Smooth muscle cell of the brain vasculature (primary cell): ENCODE data around the gene RABEP2.
"Not testable (repeated sequence)": the region's sequence is repeated elsewhere in the genome, so short reads cannot be mapped to it uniquely, and the experiment has no call there.

ENCODE experiments used
- DNase-seq: peaks from one replicate; pipeline ENCODE4 v3.0.0-alpha.2; 2012; ENCODE audit warnings: low read depth, low spot score

RABEP2 gene

DNA sequence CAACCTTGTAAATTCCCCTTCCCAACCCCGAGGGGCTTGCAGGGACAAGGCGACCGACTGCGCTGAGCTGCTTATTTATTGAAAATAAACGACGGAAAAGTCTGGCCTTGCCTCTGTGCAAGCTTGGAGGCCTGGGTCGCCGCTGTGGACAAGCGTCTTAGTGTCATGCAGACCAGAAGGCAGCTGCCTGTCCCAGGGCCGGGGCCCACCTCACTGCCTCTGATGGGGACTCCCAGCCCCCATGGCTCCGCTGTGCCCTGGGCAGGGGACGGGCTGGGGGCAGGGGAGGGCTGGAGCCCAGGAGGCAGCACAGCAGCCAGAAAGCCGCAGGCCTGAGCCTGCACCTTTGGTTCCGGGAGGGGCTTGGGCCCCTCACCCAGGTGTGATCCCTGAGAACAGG is 20.7 kb downstream of the RABEP2 start:
- no peak for DNase-seq

GRCh38 chr16:28903344-28904042 is 21.5 kb downstream of the RABEP2 start:
- no peak for DNase-seq

DNA sequence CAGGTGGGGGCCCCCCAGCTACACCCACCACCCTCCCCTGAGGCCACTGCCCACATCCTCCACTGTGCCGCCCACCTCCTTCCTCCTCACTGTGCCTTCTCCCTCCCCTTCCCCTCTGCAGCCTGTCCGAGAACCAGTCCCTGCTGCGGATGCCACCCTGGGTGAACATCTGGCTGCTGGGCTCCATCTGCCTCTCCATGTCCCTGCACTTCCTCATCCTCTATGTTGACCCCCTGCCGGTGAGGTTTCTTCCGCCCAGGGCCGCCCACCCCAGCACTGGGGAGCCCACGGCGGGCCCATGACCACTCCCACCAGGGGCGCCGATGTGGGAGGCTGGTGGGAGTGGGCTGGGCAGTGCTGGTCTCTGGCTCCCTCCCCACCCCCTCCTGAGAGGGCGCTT is 22.1 kb downstream of the RABEP2 start:
- no peak for DNase-seq

DNA sequence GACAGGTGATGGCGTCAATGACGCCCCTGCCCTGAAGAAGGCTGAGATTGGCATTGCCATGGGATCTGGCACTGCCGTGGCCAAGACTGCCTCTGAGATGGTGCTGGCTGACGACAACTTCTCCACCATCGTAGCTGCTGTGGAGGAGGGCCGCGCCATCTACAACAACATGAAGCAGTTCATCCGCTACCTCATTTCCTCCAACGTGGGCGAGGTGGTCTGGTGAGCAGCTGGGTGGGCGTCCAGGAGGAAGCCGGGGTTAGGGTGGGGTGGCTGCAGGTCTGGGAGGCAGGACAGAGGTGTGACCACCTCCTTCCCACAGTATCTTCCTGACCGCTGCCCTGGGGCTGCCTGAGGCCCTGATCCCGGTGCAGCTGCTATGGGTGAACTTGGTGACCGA is 23.2 kb downstream of the RABEP2 start:
- no peak for DNase-seq

DNA sequence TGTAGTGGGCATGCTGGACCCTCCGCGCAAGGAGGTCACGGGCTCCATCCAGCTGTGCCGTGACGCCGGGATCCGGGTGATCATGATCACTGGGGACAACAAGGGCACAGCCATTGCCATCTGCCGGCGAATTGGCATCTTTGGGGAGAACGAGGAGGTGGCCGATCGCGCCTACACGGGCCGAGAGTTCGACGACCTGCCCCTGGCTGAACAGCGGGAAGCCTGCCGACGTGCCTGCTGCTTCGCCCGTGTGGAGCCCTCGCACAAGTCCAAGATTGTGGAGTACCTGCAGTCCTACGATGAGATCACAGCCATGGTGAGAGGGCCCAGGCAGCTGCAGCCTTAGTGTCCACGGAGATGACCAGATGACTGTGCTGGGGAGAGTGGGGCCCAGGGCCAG is 24.4 kb downstream of the RABEP2 start:
- DNase-seq: no peak

DNA sequence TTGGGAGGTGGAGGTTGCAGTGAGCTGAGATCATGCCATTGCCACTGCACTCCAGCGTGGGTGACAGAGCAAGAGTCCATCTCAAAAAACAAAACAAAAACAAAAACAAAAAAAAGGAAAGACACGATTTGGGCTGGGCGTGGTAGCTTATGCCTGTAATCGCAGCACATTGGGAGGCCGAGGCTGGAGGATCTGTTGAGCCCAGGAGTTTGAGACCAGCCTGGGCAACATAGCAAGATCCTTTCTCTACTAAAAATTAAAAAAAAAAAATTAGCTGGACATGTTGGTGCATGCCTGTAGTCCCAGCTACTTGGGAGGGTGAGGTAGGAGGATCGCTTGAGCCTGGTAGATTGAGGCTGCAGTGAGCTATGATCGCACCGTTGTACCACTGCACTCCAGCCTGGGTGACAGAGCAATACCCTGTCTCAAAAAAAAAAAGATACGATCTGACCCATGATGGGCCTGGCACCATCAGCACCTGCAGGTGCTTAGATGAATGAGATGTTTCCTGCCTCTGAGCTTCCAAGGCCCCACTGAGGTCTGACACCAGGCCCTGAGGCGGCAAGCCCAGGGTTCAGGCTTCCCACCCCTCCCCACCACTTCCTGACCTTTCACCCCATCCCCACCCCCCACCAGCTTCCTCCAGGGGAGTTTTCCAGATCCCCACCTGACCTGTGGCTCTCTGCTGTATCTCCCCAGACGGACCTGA is 25.0 kb downstream of the RABEP2 start:
- DNase-seq: no peak

DNA sequence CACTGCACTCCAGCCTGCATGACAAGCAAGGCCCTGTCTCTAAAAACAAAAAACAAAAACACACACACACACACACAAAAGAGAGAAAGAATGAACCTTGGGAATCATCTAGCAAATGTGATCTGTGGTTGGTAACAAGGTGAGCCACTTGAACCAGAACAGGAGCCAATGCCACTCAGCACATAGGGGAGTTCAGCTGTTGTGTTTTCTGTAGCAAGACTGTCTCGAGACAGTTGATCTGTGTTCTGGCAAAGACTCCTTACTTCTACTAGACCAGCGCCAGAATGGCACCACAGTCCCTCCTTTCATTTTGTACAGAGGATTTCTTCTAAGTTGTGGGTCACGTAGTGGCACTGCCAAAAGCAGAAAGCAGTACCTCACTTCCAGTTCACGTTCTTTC is 26.1 kb downstream of the RABEP2 start:
- DNase-seq: no peak

GRCh38 chr16:28898266-28898665 is 26.8 kb downstream of the RABEP2 start:
- DNase-seq: no peak

GRCh38 chr16:28897826-28898225 is 27.2 kb downstream of the RABEP2 start:
- no peak for DNase-seq

GRCh38 chr16:28895609-28896008 is 29.4 kb downstream of the RABEP2 start:
- no peak for DNase-seq

- DNase-seq: no peak
These were observed 31.7 kb downstream of the RABEP2 start for GRCh38 chr16:28893291-28893690.

DNA sequence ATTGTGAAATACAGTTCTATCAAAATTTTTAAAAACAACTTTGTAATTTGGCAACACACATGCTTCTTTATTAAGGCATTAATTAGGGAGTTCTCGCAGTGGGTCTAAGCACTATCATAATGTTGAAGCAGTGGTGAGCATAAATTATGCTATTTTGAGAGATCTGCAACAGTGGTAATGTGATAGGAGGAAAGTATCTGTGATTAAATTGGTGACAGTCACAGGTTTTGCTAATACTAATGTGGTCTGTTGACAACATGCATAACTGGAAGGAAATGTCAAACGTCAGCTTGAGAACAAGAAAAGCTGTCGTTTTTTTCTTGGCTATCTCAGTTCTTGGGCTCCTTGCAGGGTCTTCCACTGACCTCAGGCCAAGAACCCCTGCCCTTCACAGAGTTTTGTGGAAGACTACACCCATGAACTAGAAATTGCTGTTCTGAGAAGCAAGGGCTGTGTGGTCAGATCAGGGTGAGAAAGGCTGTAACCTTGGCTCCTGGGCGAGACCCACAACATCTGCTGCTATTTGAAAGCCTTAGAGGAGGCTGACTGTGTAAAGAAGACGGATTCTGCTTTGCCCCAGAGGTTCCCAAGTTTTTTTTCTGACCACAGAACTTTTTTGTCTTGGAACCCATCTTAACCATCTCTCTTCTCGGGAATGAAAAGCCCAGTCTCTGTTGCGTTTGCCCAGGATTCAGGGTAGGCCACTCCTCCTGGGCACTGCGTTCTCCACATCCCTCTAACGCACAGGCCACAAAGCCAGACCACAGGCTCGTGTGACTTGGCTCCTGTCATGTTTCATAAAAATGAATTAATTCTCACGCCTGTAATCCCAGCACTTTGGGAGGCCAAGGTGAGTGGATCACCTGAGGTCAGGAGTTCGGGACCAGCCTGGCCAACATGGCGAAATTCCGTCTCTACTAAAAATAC is 32.8 kb downstream of the RABEP2 start:
- no peak for DNase-seq

DNA sequence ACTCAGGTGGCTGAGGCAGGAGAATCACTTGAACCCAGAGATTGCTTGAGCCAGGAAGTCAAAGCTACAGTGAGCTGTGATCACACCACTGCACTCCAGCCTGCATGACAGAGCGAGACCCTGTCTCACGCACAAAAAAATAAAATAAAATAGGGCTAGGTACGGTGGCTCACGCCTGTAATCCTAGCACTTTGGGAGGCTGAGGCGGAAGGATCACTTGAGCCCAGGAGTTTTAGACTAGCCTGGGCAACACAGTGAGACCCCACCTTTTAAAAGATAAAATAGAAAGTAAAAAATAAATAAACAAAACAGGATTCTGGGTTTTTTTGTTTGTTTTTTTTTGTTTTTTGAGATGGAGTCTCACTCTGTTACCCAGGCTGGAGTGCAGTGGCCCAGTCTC is 34.7 kb downstream of the RABEP2 start:
- DNase-seq: not testable (repeated sequence)

DNA sequence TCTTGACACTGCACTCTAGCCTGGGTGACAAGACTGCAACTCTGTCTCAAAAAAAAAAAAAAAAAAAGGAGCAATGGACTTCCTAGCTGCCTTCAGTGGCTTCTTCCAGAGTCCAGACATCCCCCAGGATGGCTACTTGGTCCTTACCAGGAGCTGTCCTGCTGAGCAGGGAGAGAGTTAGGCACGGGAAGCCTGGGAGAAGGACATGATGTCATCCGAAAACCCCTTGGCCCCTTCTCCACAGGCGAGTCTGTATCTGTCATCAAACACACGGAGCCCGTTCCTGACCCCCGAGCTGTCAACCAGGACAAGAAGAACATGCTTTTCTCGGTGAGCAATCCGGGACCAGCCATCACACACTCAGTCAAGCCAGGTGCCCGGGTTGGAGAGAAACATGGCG is 38.1 kb downstream of the RABEP2 start:
- DNase-seq: no peak

GRCh38 chr16:28884045-28884444 is 41.0 kb downstream of the RABEP2 start:
- no peak for DNase-seq

DNA sequence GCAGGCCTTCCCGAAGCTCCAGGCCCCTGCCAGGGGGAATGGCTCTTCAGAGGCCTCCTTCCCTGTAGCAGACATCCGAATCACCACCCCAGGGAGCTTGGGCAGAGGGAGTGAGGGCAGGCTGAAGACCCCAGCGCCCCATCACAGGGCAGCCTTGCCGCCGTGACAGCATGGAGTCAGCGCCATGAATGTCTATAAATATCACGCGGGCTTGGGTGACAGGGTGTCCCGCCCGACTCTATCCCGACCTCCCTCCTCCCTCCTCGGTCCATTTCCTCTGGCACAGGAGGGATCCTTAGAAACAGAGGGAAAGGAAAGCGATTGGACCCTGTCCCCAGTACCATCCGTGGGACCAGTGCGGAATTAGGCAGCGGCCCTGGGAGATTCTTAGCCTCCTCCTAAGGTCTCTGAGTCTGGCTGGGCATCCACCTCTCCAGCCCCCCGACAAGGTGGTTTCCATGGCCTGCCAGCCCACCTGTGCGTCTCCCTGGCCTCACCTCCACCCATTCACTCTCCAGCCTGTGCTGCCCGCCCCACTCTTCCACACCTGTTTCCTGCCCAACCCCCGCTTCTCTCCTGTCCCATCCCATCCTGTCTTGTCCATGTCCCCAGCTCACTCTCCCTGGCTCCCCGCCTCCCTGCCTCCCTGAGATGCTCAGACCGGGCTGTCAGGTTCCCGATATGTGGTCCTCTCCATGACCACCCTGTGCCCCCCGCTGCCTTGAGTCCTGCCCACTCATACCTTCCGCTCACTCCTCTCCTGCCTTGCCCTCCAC is 41.6 kb downstream of the RABEP2 start:
- DNase-seq: no peak

- DNase-seq: no peak
These were observed 42.4 kb downstream of the RABEP2 start for GRCh38 chr16:28882551-28883160.

DNA sequence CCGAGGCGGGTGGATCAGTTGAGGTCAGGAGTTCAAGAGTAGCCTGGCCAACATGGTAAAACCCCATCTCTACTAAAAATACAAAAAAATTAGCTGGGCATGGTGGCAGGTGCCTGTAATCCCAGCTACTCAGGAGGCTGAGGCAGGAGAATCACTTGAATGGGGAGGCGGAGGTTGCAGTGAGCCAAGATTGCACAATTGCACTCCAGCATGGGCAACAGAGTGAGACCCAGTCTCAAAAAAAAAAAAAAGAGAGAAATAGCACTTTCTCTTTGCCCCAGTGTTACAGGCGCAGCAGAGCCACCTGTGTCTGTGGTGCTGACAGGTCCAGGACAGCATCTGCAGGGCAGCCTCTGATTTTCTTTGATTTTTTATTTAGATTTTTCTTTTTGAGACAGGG is 43.5 kb downstream of the RABEP2 start:
- not testable (repeated sequence) for DNase-seq

DNA sequence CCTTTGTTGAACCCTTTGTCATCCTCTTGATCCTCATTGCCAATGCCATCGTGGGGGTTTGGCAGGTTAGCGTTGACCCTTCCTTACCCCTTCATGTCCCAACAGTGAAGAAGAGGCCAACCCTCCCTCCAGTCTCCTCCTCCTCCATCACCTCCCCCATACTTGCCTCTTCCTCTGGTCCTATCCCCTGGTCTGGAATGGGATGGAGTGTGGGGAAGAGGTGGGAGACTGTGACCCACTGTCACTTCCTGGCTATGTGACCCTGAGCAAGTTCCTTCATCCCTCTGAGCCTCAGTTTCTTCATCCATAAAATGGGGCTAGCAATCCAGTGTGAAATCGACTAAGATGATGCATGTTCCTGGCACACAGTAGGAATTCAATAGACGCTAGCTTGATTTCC is 44.1 kb downstream of the RABEP2 start:
- no peak for DNase-seq

GRCh38 chr16:28880589-28880915 is 44.5 kb downstream of the RABEP2 start:
- DNase-seq: no peak

DNA sequence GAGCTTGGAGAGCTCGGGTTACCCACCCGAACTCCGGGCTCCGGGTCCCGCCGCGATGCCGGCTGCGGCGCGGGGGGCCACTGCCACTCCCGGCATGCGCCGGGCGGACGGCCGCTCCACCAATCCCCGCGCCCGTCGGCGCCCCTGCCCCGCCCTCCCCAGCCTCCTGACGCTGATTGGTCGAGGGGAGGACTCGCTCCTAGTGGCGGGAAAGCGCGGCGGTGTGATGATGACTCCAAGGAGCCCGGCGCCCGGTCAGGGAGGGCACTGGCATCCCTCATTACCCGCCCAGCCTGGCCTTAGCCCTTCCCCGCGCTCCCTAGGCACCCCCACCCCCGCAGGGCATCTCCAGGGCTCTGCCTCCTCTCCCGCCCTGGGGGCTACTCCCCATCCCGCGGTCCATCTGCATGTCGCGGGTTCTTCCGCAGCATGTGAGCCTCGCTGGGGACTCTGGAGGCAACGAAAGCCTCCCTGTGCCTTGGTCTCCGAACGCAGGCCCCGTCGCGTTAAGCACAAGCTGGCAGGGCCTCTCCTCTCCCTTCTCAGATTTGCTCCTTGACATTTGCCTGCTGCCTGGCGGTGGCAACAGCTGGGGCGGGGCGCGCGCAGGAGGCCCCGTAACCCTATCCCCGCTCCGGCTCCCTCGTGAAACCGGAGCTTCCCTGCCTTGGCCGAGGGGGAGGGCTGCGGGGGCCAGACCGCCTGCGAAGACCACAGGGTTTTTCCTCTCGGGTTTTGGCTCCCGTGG is 45.0 kb downstream of the RABEP2 start:
- peak; percentile 71 for DNase-seq
